IPS-18c (cell line): ENCODE results near the gene HAO2.
A peak's percentile ranks its signal among the peaks of the same experiment; 100 is the strongest.
"Not testable (repeated sequence)": the region's sequence is repeated elsewhere in the genome, so short reads cannot be mapped to it uniquely, and the experiment has no call there.

ENCODE experiments used
- H3K4me3 ChIP-seq: 2 replicates; pipeline ENCODE4 v1.7.0; 2013; ENCODE audit warnings: low read depth, mild to moderate bottlenecking, low read length, moderate library complexity; ENCODE audit not compliant: insufficient read depth
- H3K9me3 ChIP-seq: one replicate; pipeline ENCODE4 v1.6.1; 2013; ENCODE audit warnings: mild to moderate bottlenecking, low read length, moderate library complexity; ENCODE audit not compliant: control insufficient read depth, insufficient read depth

Gene HAO2

GRCh38 chr1:119368554-119368953 is at the start of gene HAO2:
TSS of gene HAO2 (plus strand) at chr1:119368785. CDS start at chr1:119381086, 12,301 bp downstream.
- H3K4me3 ChIP-seq, result no peak within 1 kb of the TSS
- H3K9me3 ChIP-seq, result no peaks in the 10 kb centered on the region

- Histone ChIP-seq H3K9me3 (no peaks in the 10 kb centered on the region), H3K4me3 (no peak overlapping the region)
Measured at GRCh38 chr1:119320100-119320499, 48.5 kb upstream of the HAO2 start.

- H3K9me3 ChIP-seq, result no peaks in the 10 kb centered on the region
- no peak overlapping the region for H3K4me3 ChIP-seq
Measured at GRCh38 chr1:119321666-119322419, 46.7 kb upstream of the HAO2 start.

- H3K9me3 ChIP-seq, result no peaks in the 10 kb centered on the region
- no peak overlapping the region for H3K4me3 ChIP-seq
Measured at GRCh38 chr1:119323216-119323982, 45.2 kb upstream of the HAO2 start.

- no peak overlapping the region for H3K4me3 ChIP-seq
Measured at GRCh38 chr1:119324198-119324597, 44.4 kb upstream of the HAO2 start.

GRCh38 chr1:119326251-119326650 is 42.3 kb upstream of the HAO2 start:
- no peak overlapping the region for H3K4me3 ChIP-seq

More at GRCh38 chr1:119324198-119324597, 44.4 kb upstream of the HAO2 start:
- no peaks in the 10 kb centered on the region for H3K9me3 ChIP-seq

GRCh38 chr1:119327094-119327449 is 41.5 kb upstream of the HAO2 start:
- H3K9me3 ChIP-seq, result no peaks in the 10 kb centered on the region
- peak overlapping the region; percentile 36 for H3K4me3 ChIP-seq

More at GRCh38 chr1:119326251-119326650, 42.3 kb upstream of the HAO2 start:
- H3K9me3 ChIP-seq, result no peaks in the 10 kb centered on the region

GRCh38 chr1:119327450-119328155 is 41.0 kb upstream of the HAO2 start:
- Histone ChIP-seq H3K4me3 (peak overlapping the region; percentile 55), H3K9me3 (no peaks in the 10 kb centered on the region)

- Histone ChIP-seq H3K4me3 (no peak overlapping the region), H3K9me3 (no peaks in the 10 kb centered on the region)
Measured at GRCh38 chr1:119329541-119330461, 38.8 kb upstream of the HAO2 start.

GRCh38 chr1:119330466-119331189 is 38.0 kb upstream of the HAO2 start:
- Histone ChIP-seq H3K4me3 (no peak overlapping the region), H3K9me3 (peaks cover 2% of the 10 kb centered on the region)

- H3K9me3 ChIP-seq, result peaks cover 2% of the 10 kb centered on the region
Measured at GRCh38 chr1:119331190-119331515, 37.4 kb upstream of the HAO2 start.

GRCh38 chr1:119331915-119332314 is 36.7 kb upstream of the HAO2 start:
- H3K4me3 ChIP-seq, result no peak overlapping the region
- peaks cover 2% of the 10 kb centered on the region for H3K9me3 ChIP-seq

More at GRCh38 chr1:119331190-119331515, 37.4 kb upstream of the HAO2 start:
- H3K4me3 ChIP-seq, result no peak overlapping the region

- peaks cover 2% of the 10 kb centered on the region for H3K9me3 ChIP-seq
- no peak overlapping the region for H3K4me3 ChIP-seq
Measured at GRCh38 chr1:119332622-119333021, 36.0 kb upstream of the HAO2 start.

GRCh38 chr1:119333163-119333896 is 35.3 kb upstream of the HAO2 start:
- peaks cover 2% of the 10 kb centered on the region for H3K9me3 ChIP-seq
- no peak overlapping the region for H3K4me3 ChIP-seq

- not testable (repeated sequence) for H3K9me3 ChIP-seq, H3K4me3 ChIP-seq
Measured at GRCh38 chr1:119333897-119334250, 34.7 kb upstream of the HAO2 start.

- H3K9me3 ChIP-seq, result peaks cover 2% of the 10 kb centered on the region
- H3K4me3 ChIP-seq, result no peak overlapping the region
Measured at GRCh38 chr1:119336848-119337247, 31.7 kb upstream of the HAO2 start.
